Choroid plexus epithelial cell (primary cell): Measurements from ENCODE around the gene POLR1B.
"Not testable (repeated sequence)": the region's sequence is repeated elsewhere in the genome, so short reads cannot be mapped to it uniquely, and the experiment has no call there.

Source experiments
- DNase-seq: peaks from one replicate; pipeline ENCODE4 v3.0.0-alpha.2; 2010; ENCODE audit warnings: low read depth
- H3K4me3 ChIP-seq: 2 replicates; pipeline ENCODE4 v1.5.1; 2011; ENCODE audit warnings: low read depth, mild to moderate bottlenecking, control low read depth, low read length, moderate library complexity
- CTCF ChIP-seq: conservative IDR thresholded peaks from 2 replicates; pipeline ENCODE4 v1.5.1; 2011; ENCODE audit warnings: low read depth, mild to moderate bottlenecking, control low read depth, inconsistent platforms, low read length, moderate library complexity

POLR1B gene

DNA sequence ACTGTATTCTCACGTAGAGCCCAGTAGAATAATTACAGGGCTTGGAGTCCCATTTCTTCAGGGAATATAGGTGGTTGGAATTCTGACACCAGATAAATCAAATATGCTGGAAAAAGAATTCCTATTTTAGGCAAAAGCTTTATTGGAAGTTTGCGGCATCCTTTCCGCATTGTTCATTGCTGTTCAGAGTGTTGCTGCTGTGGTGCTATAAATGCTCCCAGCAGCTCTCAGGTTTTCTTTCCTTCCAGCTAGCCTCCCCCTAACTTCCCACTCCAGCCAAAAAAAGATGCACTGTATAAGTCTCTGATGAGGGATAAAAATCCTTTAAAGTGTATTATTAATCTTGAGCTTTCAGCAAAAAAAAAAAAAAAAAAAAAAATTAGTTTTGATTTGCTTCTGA, 25.5 kb upstream of the POLR1B start:
- H3K4me3 ChIP-seq = no peak overlapping the region
- no peak for DNase-seq
- TF ChIP-seq CTCF = no peak

DNA sequence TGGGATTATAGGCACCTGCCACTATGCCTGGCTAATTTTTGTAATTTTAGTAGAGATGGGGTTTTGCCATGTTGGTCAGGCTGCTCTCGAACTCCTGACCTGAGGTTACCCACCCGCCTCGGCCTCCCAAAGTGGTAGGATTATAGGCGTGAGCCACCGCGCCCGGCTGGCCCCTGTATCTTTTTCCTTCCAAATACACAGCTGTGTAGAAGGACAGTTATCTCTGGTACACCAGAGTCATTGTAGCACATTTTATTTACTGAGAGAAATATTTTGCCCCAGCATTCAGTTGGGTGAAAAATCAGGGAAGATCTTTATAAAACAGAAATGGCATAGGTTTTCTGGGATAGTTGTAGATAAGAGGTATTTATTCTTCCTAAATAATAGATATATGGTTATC, 23.5 kb upstream of the POLR1B start:
- no peak for DNase-seq
- no peak overlapping the region for H3K4me3 ChIP-seq
- no peak for TF ChIP-seq CTCF

DNA sequence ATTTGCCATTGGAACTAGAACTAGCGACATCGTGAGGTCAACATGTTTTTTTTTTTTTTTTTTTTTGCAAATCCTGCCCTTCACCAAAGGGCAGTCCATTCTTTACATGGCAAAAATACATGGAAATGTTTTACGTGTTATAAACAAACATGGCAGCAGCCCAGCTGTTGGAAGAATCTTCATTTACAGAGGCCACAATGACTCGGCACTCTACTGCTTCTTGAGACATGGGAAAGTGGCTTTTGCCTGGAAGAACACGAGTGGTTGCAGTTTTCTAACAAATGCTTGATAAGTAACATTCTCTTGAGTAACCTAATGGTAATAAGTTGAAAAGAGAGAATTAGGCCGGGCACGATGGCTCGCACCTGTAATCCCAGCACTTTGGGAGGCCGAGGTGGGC, 22.8 kb upstream of the POLR1B start:
- no peak for DNase-seq
- TF ChIP-seq CTCF = no peak
- H3K4me3 ChIP-seq = no peak overlapping the region

- no peak for DNase-seq
- no peak for TF ChIP-seq CTCF
- H3K4me3 ChIP-seq = no peak overlapping the region
These were observed 22.0 kb upstream of the POLR1B start for GRCh38 chr2:112520234-112520783.

GRCh38 chr2:112523291-112523777, 18.9 kb upstream of the POLR1B start:
- H3K4me3 ChIP-seq = no peak overlapping the region
- TF ChIP-seq CTCF = no peak
- DNase-seq = no peak

GRCh38 chr2:112524276-112524675, 18.0 kb upstream of the POLR1B start:
- not testable (repeated sequence) for DNase-seq, H3K4me3 ChIP-seq

DNA sequence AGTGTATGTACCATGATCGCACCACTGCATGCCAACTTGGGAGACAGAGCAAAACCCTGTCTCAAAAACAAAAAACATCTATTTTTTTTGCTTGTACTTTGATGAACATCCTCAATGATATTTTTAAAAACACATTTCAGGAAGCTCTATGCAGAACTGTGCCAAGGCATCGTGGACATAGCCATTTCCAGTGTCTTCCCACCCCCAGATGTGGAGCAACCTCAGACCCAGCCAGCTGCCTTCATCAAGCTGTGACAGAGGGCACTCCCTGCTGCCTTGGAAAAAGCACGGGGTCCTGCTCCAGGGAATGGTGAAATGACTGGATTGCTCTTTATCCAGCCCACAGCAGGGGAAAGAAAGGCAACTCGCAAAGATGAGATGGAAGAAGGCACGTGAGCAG, 13.7 kb upstream of the POLR1B start:
- no peak for DNase-seq
- no peak overlapping the region for H3K4me3 ChIP-seq
- no peak for TF ChIP-seq CTCF
